ENCODE data around the gene MYO7A.

The MYO7A gene

DNA sequence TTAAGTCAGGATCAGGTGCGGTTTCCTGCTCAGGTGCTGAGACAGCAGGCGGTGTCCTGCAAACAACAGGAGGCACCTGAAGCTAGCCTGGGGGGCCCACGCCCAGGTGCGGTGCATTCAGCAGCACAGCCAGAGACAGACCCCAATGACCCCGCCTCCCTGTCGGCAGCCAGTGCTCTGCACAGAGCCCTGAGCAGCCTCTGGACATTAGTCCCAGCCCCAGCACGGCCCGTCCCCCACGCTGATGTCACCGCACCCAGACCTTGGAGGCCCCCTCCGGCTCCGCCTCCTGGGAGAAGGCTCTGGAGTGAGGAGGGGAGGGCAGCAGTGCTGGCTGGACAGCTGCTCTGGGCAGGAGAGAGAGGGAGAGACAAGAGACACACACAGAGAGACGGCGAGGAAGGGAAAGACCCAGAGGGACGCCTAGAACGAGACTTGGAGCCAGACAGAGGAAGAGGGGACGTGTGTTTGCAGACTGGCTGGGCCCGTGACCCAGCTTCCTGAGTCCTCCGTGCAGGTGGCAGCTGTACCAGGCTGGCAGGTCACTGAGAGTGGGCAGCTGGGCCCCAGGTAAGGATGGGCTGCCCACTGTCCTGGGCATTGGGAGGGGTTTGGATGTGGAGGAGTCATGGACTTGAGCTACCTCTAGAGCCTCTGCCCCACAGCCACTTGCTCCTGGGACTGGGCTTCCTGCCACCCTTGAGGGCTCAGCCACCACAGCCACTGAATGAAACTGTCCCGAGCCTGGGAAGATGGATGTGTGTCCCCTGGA is at the start of gene MYO7A:
Gene MYO7A, plus strand, starts transcription at position 327 of the 772 bp plus-strand sequence. CDS start 2,389 bp downstream, outside the sequence.
- DNase-seq (ENCODE audit: low read depth), result no peak

DNA sequence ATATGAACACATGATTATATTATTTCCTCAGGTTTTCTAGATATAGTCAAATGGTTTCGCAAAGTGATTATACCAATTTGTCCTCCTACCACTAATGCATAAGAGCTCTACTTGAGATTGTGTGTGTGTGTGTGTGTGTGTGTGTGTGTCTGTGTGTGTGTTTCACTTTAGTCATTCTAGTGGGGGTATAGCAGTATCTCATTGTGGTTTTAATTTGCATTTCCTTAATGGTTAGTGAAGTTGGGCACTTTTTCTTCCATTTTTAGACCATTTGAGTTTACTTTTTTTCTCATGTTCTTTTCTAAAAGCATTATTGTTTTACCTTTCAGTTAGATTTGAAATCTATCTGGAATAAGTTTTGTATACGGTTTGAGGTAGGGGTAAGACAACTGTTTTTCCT is 48.4 kb upstream of the MYO7A start:
- no peak for DNase-seq (ENCODE audit: low read depth)

GRCh38 chr11:77080643-77081210 is 47.3 kb upstream of the MYO7A start:
- no peak for DNase-seq (ENCODE audit: low read depth)

GRCh38 chr11:77081381-77081851 is 46.6 kb upstream of the MYO7A start:
- DNase-seq (ENCODE audit: low read depth), result no peak

GRCh38 chr11:77081976-77082836 is 45.8 kb upstream of the MYO7A start:
- no peak for DNase-seq (ENCODE audit: low read depth)

DNA sequence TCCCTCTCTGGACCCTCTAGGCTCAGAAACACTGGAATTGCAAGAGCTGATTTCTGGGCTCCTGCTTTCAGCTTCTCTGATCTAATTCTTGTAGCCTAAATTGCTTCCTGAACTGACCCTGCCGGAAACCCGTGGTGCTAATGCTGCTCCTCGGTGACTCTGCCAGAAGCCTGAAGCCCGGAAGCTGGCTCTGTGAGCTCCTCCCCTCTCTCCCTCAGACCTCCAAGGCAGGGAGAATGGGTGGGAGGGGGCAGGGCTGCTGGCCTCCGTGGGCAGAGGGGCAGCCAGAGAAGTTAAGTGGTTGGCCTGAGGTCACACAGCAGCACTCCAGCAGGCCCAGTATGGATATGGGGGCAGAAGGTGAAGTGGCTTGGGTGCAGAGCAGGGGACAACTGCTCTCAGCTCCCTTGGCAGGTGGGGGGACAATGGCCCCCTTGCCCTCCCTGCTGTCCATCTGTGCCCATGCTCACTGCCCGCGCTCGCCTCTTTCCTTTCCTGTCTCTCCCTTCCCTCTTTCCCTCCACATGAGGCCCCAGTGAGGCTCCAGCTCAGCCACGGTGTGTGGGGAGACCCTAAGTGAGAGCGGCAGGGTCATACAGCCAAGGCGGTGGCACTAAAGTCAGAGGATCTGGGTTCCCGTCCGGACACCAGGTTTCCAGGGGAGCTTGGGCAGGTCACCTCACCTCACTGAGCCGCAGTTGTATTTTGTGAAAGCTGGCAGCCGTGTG is 45.0 kb upstream of the MYO7A start:
- DNase-seq (ENCODE audit: low read depth), result no peak

DNA sequence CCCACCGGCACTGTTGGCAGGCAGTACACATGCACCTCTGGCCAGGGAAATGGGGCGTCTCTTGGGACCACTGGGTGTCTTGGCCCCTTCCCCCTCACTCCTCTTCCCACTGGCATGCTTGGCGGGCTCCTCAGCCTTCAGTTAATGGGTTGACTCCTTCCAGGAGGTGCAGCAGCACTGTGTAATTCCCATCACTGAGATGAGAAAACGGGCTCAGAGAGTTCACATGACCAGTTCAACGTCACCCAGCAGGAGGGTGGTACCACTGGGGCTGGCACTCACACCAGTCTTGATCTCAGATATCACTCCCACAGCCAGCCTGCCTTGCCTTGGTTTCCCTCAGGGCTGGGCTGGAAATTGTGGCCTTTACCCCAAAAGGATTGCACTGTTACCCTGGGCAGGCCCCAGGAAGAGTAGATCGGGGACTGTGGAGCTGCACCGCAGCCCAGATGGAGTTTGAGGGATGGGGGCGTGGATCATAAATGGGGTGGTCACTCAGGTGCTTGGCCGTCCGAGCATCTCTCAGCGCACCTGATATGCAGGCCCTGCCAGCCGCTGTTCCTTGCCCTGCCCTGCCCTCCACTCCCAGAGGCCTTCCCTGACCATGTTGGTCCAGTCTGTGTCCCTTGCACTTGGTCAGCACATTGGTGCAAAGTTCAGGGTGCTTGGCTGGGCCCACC is 44.3 kb upstream of the MYO7A start:
- no peak for DNase-seq (ENCODE audit: low read depth)

DNA sequence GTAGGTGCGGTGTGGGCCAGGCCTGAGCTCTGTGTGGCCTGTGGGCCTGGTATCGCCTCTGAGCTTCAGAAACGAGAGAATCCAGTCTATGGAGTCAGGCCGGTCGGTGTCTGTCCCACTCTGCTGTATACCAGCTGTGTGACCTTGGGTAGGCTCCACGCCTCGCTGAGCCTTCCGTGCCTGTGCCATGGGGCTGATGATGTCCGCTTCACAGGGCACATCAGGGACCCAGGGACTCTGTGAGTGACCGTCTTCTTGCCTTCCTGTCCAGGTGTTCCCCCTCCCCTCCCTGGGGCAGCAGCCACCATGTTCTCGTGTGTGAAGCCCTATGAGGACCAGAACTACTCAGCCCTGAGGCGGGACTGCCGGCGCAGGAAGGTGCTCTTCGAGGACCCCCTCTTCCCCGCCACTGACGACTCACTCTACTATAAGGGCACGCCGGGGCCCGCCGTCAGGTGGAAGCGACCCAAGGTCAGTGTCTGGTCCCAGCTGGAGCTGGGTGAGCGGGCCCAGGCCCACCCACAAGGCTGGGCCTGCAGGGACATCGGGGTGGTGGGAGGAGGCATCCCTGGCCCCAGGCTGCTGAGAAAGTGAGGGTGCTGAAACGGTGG is 43.4 kb upstream of the MYO7A start:
- DNase-seq (ENCODE audit: low read depth), result no peak

- no peak for DNase-seq (ENCODE audit: low read depth)
These were observed 42.4 kb upstream of the MYO7A start for GRCh38 chr11:77085652-77086051.

- no peak for DNase-seq (ENCODE audit: low read depth)
These were observed 41.2 kb upstream of the MYO7A start for GRCh38 chr11:77086521-77087472.

DNA sequence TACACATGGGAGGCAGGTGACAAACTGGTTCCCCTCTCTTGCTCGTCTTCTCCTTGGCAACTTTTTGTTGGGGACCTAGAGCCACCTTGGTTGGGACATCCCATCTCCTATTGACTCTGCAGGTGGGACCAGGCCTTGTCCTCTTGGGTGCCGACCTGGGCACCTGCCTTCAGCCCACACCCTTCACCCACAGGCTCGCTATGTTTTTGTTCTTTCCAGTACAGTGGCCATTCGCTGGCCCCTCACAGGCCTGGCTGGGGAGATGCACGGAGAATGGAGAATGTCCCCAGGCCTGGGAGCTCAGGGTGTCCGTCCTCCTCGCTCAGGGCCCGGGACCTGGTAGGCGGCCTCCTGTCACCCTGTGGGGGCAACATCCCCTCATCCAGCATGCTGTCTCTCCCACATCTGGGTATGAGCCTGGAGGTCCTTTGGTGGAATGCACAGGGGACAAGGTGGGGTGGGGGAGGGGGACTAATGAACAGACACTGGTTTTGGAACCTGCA is 40.3 kb upstream of the MYO7A start:
- DNase-seq (ENCODE audit: low read depth), result no peak

- no peak for DNase-seq (ENCODE audit: low read depth)
These were observed 39.6 kb upstream of the MYO7A start for GRCh38 chr11:77088236-77089003.

- no peak for DNase-seq (ENCODE audit: low read depth)
These were observed 39.0 kb upstream of the MYO7A start for GRCh38 chr11:77089004-77089545.

DNA sequence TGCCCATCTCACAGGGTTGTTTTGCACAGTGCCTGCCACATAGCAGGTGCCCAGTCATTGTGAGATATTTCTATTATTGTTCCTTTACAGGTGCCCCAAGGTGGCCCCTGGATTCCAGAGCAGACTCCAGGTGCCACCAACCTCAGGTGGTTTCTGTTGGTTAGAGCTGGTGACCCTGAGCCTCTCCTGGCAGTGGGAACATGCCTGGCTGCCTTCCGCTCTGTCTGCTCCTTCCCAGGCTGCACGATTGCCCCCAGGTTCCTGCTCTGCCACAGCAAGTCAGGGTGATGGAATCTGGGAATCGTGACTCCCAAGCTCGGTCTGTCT is 38.0 kb upstream of the MYO7A start:
- DNase-seq (ENCODE audit: low read depth), result no peak

DNA sequence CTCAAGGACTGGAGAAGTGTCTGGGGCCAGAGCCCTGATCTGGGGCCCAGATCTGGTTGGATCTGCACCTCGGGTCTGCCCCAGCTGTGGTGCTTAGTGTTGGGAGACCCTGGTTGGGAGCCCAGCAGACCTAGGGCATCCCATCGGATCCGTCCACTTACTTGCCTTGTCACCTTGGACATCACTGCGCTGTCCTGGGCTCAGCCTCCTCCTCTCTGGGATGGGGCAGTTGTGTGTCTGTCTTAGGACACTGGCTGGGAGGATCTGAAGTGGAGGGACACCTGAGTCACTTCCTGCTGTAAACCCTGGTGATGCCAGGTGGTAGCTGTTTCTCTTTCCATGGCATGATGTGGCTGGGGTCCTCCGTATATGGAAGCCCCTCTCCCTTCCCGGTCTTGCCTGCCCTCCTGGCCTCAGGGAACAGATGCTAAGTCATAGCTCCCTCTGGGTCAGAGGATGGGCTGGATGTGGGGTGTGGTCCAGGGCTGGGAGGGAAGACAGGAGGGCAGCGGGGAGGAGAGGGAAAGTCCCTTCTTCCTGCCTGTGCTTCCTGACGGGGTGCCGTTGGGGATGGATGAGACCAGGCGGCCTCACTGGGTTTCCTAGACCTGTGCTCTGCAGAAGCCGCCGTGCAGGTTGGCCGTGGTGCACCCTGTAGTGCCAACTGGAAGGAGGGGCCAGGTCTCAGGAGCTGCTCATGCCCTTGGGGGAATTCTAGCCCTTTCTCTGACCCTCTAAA is 37.5 kb upstream of the MYO7A start:
- no peak for DNase-seq (ENCODE audit: low read depth)

DNA sequence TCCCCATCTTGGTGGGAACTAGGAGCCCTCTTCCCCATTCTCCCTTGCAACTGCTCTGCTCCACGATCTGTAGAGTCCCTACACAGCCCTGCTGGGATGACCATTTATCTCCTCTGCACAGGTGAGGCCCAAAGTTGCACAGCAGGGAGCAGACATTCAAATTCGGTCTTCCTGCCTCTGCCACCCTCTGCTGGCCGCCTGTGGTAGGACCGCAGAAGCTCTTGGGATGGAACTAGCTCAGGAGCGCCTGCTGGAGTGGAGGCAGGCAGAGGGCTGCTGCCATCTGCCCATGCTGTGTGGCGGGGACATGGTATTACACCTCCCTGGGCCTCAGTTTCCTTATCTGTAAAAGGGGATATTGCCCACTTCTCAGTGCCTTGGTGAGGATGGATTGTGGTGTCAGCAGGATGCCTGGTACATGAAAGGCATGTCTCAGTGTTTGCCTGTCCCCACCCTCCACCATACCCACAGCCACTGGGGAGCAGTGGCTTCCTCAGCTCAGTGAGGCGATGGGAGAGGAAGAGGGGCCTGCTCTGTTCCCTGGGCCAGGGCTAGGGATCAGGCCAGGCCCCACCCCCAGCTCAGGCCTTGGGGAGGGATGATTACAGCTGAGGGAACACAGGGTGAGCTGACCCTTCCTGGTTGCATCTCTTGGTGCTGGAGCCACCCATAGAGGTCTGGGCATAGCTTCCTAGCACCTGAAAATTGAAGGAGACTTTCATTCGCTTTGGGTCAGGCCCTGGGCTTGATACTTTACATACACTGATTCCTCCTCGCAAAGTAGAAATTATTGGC is 36.7 kb upstream of the MYO7A start:
- DNase-seq (ENCODE audit: low read depth), result peak; percentile 41

DNA sequence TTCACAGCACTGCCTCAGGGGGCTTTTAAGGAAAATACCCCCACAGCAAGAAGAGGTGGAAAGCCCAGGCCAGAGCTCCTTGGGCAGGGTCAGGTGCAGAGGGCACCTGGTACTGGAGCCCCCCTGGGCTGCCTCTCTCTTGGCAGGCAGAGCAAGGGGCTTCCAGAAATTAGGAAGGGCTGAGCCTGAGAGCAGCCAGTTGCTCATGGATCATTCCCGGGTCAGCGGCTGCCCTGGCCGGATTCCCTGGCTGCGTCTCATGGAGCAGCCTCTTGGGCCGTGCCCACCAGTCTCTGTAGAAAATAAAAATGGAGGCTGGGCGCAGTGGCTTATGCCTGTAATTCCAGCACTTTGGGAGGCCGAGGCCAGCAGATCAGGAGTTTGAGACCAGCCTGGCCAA is 35.7 kb upstream of the MYO7A start:
- no peak for DNase-seq (ENCODE audit: low read depth)

Measured in T-helper 22 cell (primary cell).